DMS53 treated with DMSO at 0.1 percent for 48 hours (cell line): ENCODE measurements around the gene RMND5B.
A peak's percentile ranks its signal among the peaks of the same experiment; 100 is the strongest.

ENCODE experiments used
- DNase-seq: peaks from one replicate; lab custom pipeline; 2025; ENCODE audit not compliant: unreplicated experiment; lab: John Stamatoyannopoulos, UW

RMND5B gene

DNA sequence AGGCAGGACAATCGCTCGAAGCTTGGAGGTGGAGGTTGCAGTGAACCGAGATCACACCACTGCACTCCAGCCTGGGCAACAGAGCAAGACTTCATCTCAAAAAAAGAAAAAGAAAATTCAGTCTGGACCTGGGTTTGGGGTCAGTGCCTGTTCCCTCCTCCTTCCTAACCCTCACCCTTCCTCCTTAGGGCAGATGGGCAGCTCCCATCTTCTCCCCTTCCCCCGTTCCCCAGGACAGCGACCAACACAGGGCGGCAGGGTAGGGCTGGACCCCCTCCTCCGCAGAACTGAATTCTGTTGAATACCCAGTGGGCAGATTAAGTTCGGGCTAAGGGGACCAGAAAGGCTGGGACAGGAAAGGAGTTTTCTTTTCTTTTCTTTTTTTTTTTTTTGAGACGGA is 1.5 kb upstream of the RMND5B start:
- no peak for DNase-seq

GRCh38 chr5:178130234-178130575 is 609 bp upstream of the RMND5B start:
- DNase-seq: peak; percentile 70

DNA sequence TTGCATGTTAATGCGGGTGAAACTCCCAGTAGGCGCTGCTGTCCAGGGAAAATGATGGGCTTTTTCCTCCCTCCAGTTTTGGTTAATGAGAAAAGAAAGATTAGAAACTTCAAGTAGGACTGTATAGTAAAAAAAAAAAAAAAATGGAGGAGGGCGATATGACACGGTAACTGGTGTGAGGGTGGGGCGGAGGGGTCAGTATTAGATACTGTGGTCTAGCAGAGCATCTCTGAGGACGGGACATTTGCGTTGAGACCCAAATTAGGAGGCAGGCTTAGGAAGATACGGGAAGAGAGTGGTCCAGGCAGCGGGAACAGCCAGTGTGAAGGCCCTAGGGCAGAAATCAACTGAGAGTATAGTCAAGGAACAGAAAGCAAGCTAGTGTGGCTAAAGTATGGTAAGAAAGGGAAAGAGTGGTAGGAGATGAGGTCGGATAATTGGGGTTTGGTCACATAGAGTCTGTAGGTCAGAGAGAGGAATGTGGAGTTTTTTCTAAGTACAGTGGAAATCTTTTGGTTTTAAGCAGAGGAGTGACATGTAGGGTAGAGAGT is 707 bp downstream of the RMND5B start:
- no peak for DNase-seq

DNA sequence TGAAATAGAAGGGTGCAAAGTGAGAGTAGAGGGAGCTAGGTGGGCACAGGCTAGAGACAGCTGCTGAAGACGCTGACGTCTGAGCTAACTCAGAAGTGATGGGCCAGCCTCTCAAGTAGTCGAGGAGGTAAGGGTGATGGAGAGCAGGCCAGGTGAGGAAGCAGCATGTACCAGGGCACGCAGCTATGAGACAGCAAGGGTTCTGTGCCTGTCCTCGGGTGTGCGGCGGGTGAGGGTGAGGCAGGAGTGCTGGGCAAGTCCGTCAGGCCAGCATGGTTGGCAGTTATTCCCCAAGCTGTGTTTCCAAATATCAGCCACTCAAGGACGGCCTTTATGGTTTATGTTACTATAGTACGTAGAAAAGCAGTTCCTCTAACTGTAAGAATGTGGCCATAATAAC is 6.2 kb downstream of the RMND5B start:
- no peak for DNase-seq

DNA sequence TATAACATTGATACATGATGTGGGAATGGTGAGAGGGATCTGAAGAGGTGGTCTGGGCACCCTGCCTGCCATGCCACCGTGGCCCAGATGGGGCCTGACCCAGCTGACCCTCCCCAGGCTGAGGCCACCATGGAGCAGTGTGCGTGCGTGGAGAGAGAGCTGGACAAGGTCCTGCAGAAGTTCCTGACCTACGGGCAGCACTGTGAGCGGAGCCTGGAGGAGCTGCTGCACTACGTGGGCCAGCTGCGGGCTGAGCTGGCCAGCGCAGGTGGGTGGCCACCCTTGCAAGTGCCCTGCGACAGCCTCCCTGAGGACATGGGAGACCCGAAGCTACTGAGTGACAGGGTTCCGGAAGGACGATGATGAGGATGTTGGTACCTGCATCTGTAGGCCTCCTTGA is 7.2 kb downstream of the RMND5B start:
- DNase-seq: no peak

DNA sequence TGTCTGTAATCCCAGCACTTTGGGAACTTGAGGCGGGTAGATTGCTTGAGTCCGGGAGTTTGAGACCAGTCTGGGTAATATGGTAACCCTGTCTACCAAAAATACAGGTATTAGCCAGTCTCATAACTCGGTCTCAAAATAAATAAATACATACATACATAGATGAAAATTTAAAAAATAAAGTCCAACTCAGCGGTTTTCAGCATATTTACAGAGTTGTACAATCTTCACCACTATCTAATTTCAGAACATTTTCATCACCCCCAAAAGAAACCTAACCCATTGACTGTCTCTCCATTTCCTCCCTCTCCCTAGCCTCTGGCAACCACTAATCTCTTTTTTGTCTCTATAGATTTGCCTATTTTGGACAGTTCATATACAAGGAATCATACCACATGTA is 10.7 kb downstream of the RMND5B start:
- no peak for DNase-seq

DNA sequence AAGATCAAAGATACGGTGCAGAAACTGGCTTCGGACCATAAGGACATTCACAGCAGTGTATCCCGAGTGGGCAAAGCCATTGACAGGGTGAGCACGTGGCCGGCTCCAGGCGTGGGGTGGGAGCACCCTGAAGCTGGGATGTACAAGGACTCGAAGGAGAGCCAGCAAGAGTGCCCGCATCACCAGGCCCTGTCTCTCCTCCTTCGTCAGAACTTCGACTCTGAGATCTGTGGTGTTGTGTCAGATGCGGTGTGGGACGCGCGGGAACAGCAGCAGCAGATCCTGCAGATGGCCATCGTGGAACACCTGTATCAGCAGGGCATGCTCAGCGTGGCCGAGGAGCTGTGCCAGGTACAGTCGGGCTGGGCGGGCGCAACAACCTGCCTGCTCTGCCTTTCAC is 11.8 kb downstream of the RMND5B start:
- no peak for DNase-seq

DNA sequence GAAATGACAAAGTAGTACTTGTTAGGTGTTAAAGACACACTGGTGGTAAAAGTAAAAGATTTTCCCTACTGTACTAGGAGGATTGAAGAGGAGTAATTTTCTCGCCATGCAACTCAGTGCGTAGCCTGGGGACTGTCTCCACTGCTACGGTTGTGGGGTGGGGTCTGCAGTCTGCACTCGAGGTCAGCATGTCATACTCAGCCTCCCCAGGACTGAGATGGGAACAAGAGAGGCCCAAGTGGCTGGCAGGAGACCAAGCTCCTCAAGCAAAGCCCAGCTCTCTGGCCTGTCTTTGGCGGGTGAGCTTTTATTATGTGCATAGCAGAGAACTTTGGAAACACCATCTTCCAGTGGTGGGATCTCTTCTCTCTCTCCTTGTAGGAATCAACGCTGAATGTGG is 12.4 kb downstream of the RMND5B start:
- DNase-seq: no peak

- no peak for DNase-seq
These were observed 13.1 kb downstream of the RMND5B start for GRCh38 chr5:178143901-178144300.

GRCh38 chr5:178145965-178146820 is 15.4 kb downstream of the RMND5B start:
- peak; percentile 67 for DNase-seq

- no peak for DNase-seq
These were observed 16.6 kb downstream of the RMND5B start for GRCh38 chr5:178147406-178147805.

- no peak for DNase-seq
These were observed 18.6 kb downstream of the RMND5B start for GRCh38 chr5:178149199-178149932.

GRCh38 chr5:178150977-178151734 is 20.3 kb downstream of the RMND5B start:
- no peak for DNase-seq

GRCh38 chr5:178152491-178153444 is 22.0 kb downstream of the RMND5B start:
- no peak for DNase-seq

- peak; percentile 96 for DNase-seq
These were observed 22.9 kb downstream of the RMND5B start, which contains the start of gene NHP2 for GRCh38 chr5:178153530-178154340. NHP2 (minus strand) TSS chr5:178153885; CDS start chr5:178153817, 68 bp downstream.

DNA sequence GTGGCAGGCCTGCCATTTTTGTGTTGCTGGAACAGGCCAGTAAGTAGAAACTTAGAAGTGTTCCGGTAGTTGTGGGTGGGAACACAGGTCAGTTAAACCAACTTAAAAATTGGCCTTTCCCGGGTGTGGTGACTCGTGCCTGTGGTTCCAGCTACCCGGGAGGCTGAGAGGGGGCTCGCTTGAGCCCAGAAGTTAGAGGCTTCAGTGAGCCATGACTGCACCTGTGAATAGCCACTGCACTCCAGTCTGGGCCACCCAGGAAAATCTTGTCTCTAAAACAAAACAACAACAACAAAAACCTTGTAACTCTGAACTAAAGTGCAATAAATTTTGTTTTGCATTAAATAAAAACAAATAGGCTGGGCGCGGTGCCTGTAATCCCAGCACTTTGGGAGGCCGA is 24.3 kb downstream of the RMND5B start:
- no peak for DNase-seq

- no peak for DNase-seq
These were observed 29.4 kb downstream of the RMND5B start for GRCh38 chr5:178160176-178160575.

DNA sequence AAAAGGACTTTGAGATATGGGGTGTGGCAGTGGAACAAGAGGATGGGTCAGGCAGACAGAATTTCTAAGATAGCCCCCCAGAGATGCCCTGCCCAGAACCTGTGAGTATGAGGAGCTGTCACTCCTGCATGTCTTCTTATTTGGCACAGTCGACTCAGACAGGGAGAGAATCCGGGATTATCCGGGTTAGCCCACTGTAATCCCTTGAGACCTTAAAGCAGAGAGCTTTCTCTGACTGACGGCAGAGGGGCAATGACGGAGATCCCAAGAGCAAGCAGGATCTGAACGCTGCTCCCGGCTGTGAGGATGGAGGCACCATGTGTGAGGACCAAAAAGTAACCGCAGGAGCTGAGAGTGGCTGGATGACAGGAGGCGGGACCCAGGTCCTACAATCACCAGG is 31.7 kb downstream of the RMND5B start:
- DNase-seq: no peak
